H1 (cell line): ENCODE data around the gene CYP46A1. TPM values are rescaled to one million over a fixed set of nuclear protein-coding genes. Genes with fewer than 3 reads are reported as not detected.

Source experiments
- CBX8 ChIP-seq: fragments of 300-800, 300-1000 bp; sonication (generic); IDR thresholded peaks from 2 replicates; pipeline ENCODE4 v1.7.1; 2016; ENCODE audit warnings: low read depth, low read length, borderline replicate concordance
- GABPA ChIP-seq: IDR thresholded peaks from 2 replicates; pipeline ENCODE4 v1.6.1; 2011; ENCODE audit warnings: mild to moderate bottlenecking, low read length, moderate library complexity, borderline replicate concordance; ENCODE audit not compliant: insufficient read depth
- NRF1 ChIP-seq: IDR thresholded peaks from 2 replicates; pipeline ENCODE4 v1.6.1; 2011; ENCODE audit warnings: mild to moderate bottlenecking, low read depth, low read length, improper control_type of control experiment
- POLR2A ChIP-seq, 2 experiments: IDR thresholded peaks; 1 replicate in 1 of 2; 2 replicates in 1 of 2; pipeline ENCODE4 v1.6.1; 2011; ENCODE audit warnings: low read depth in 2 of 2, low read length in 2 of 2, mild to moderate bottlenecking in 2 of 2; ENCODE audit errors: control extremely low read depth in 1 of 2
- SUZ12 ChIP-seq: fragments of 200-600 bp; sonication (generic); IDR thresholded peaks from 2 replicates; pipeline ENCODE4 v1.6.1; 2012; ENCODE audit warnings: mild to moderate bottlenecking, inconsistent platforms, low read length, moderate library complexity, mixed read lengths
- USF2 ChIP-seq: IDR thresholded peaks from 2 replicates; pipeline ENCODE4 v1.6.1; 2011; ENCODE audit warnings: low read length, improper control_type of control experiment
- polyA plus RNA-seq, 7 experiments: library from polyadenylated mRNA; depleted of rRNA in 3 of 7; stranded (reverse) in 5 of 7; unstranded in 2 of 7; fragments of >200 nt in 5 of 7; fragments of 200-250 nt in 2 of 7; gene quantifications; 1 replicate in 5 of 7; 2 replicates in 1 of 7; 4 replicates in 1 of 7; pipeline versions ENCODE4 v1.2.1 to v1.2.3, GENCODE V29; 2011 to 2013; ENCODE audit warnings: missing spikeins in 2 of 7, mixed read lengths in 2 of 7
- total RNA-seq: library from RNA; stranded (reverse); fragmentation: NEBNext Ultra II Directional; extraction: Animal tissue kit (Norgen Biotek cat#: 25700); gene quantifications from 2 replicates; pipeline ENCODE4 v1.2.1, GENCODE V29; 2021

Gene CYP46A1
- total and polyA plus RNA-seq, 2 of the 8 experiments (the other 6 are each of a cell fraction or from before 2014, with no cell fraction given): 0.41 to 1.3 TPM

- TF ChIP-seq GABPA: no peak
- no peak for TF ChIP-seq CBX8
- TF ChIP-seq POLR2A (IDR thresholded peaks at IDR 0.05; ENCODE audit: control extremely low read depth in 1 of 2, low read depth in 2 of 2, low read length in 2 of 2): no peak
- no peak for TF ChIP-seq SUZ12
- no peak for TF ChIP-seq USF2
- no peak for TF ChIP-seq NRF1
Observed at GRCh38 chr14:99644035-99644587, 40.0 kb upstream of the CYP46A1 start (continued).
